ENCODE data around the gene ABHD17C.

ABHD17C gene

GRCh38 chr15:80709542-80709941, 14.4 kb downstream of the ABHD17C start:
- TF ChIP-seq CTCF (IDR thresholded peaks at IDR 0.05; ENCODE audit: low read depth, low read length): no peak

DNA sequence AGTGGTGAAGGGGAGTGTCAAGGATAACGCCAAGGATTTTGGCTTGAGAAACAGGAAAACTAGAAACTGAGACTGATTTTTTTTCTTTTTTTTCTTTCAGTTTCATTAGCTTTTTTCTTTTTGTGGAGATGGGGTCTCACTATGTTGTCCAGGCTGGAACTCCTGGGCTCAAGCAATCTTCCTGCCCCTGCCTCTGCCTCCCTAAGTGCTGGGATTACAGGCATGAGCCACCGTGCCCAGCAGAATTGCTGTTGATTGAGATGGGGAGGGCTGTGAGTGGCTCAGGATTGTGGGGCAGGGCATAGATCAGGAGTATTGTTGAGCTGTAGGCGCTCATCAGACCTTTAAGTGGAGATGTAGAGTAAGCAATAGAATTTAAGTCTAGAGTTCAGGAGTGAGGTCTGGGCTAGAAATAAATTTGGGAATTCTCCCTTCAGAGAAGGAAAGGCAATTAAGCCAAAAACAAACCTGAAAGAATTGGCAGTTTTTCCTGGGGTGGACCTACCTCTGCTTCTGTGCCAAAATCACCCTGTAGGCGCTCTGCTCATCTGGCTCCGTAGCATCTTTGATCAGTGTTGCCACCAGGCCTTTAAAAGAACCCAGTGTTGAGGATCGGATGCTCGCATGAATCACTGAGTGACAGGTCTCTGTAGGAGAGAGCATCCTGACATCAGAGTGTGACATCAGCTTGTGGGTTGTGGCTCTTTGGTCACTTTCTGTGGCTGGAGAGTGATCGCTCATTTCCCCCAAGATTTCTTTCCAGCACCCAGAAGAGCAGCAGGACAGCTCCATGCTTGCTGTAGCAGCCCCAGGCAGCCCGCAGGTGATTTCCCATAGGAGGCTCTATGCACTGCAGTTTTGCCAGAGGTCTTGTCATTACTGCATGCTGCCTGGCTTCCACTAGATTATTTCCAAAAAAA, 15.8 kb downstream of the ABHD17C start:
- TF ChIP-seq CTCF (IDR thresholded peaks at IDR 0.05; ENCODE audit: low read depth, low read length): no peak
- no peak overlapping the region for H3K4me3 ChIP-seq (ENCODE audit: low read depth, low read length)

More at GRCh38 chr15:80709542-80709941, 14.4 kb downstream of the ABHD17C start:
- H3K4me3 ChIP-seq (ENCODE audit: low read depth, low read length): no peak overlapping the region

DNA sequence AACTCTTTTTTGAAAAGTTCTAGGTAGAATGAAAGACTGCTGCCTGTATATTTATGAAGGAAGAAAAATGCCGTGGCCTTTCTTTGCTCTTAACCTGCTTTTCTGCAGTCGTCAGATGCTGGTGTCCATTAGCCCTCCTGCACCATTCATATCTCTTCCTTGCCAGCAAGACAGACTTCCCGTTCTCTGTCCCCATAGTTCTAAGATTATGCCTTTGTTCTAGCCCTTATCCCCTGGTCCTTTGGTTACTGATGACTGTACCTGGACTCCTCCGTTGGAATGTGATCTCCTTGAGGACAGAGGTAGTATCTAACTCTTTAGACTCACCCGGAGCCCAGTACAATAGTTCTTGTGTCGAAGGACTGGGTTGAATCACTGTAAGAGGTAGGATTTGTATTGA, 16.8 kb downstream of the ABHD17C start:
- no peak for TF ChIP-seq CTCF (IDR thresholded peaks at IDR 0.05; ENCODE audit: low read depth, low read length)
- H3K4me3 ChIP-seq (ENCODE audit: low read depth, low read length): no peak overlapping the region

DNA sequence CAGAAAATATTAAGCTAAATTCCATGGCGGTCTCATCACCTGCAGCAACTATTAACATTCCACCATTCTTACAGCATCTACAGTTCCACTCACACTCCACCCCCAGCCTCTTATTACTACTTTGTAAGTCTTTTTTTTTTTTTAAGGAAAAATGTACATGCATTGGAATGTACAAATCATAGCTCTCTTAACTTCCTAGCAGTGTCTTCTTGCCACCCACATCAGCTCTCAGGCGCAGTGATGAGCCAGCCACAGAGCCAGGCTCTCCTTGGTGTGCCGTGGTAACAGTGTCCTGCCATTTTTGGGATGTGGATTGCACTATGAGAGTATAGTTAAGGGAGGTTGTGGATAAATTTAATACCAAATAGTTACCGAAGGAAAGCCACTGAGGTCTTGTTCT, 17.8 kb downstream of the ABHD17C start:
- H3K4me3 ChIP-seq (ENCODE audit: low read depth, low read length): no peak overlapping the region
- TF ChIP-seq CTCF (IDR thresholded peaks at IDR 0.05; ENCODE audit: low read depth, low read length): no peak

- TF ChIP-seq CTCF (IDR thresholded peaks at IDR 0.05; ENCODE audit: low read depth, low read length): no peak
These were observed 26.4 kb downstream of the ABHD17C start for GRCh38 chr15:80721476-80721875.

GRCh38 chr15:80722811-80723210, 27.7 kb downstream of the ABHD17C start:
- no peak for TF ChIP-seq CTCF (IDR thresholded peaks at IDR 0.05; ENCODE audit: low read depth, low read length)
- no peak overlapping the region for H3K4me3 ChIP-seq (ENCODE audit: low read depth, low read length)

More at GRCh38 chr15:80721476-80721875, 26.4 kb downstream of the ABHD17C start:
- H3K4me3 ChIP-seq (ENCODE audit: low read depth, low read length): no peak overlapping the region

DNA sequence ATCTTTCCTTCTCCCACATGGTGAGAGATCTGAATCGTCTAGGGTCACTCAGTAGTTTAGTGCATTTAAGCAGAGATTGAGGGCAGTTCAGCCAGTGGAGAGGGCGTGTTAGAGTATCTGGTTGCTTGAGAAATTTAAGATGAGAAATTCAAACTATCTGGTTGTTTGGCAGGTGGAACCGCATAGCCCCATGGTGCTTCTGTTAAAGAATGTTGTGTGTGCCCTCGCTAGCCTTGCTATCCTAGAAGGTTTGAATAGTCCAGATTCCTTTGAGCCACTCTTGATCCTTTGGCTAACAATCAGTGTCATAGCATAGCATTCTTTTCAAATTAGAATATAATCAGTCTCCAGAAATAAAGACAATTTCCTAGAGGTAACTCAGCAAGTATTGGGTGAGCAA, 32.1 kb downstream of the ABHD17C start:
- no peak for TF ChIP-seq CTCF (IDR thresholded peaks at IDR 0.05; ENCODE audit: low read depth, low read length)
- no peak overlapping the region for H3K4me3 ChIP-seq (ENCODE audit: low read depth, low read length)
